Measurements from ENCODE around the gene WDR47. TPM values are rescaled to one million over a fixed set of nuclear protein-coding genes. Genes with fewer than 3 reads are reported as not detected.

The WDR47 gene
- 18.7 TPM for polyA plus RNA-seq (2012; ENCODE audit: insufficient read depth, insufficient read length, low read depth)

GRCh38 chr1:109041621-109042468 lies at the start of gene WDR47:
TSS of gene WDR47 (minus strand) at chr1:109042102. CDS start at chr1:109023512, 18,590 bp downstream.
- Histone ChIP-seq H3K4me1 (no peaks in the 10 kb centered on the region), H3K9me3 (no peaks in the 10 kb centered on the region), H3K36me3 (no peaks in the 10 kb centered on the region), H3K27me3 (no peaks in the 10 kb centered on the region), H3K4me3 (ENCODE audit: low read depth, low read length) (peak within 1 kb of the TSS; percentile 97)
- no peak for TF ChIP-seq CTCF (IDR thresholded peaks at IDR 0.05; ENCODE audit: low read depth, low read length)
- DNase-seq: peak; percentile 96

- no peak for DNase-seq
- TF ChIP-seq CTCF (IDR thresholded peaks at IDR 0.05; ENCODE audit: low read depth, low read length): no peak
- Histone ChIP-seq H3K36me3 (peaks cover 10% of the 10 kb centered on the region), H3K4me3 (ENCODE audit: low read depth, low read length) (peak overlapping the region; percentile 85), H3K4me1 (no peaks in the 10 kb centered on the region), H3K27me3 (no peaks in the 10 kb centered on the region), H3K9me3 (no peaks in the 10 kb centered on the region)
These were observed 49.4 kb upstream of the WDR47 start for GRCh38 chr1:109091078-109091838.

GRCh38 chr1:109090196-109091077 lies 48.5 kb upstream of the WDR47 start, which contains the start of gene TMEM167B:
TSS of gene TMEM167B (plus strand) at chr1:109090764. CDS start at chr1:109090873, 109 bp downstream.
- Histone ChIP-seq H3K4me1 (no peaks in the 10 kb centered on the region), H3K4me3 (ENCODE audit: low read depth, low read length) (peak within 1 kb of the TSS; percentile 85), H3K27me3 (no peaks in the 10 kb centered on the region), H3K36me3 (peaks cover 10% of the 10 kb centered on the region), H3K9me3 (no peaks in the 10 kb centered on the region)
- DNase-seq: peak; percentile 91
- TF ChIP-seq CTCF (IDR thresholded peaks at IDR 0.05; ENCODE audit: low read depth, low read length): no peak

GRCh38 chr1:109089242-109090015 lies 47.5 kb upstream of the WDR47 start:
- H3K9me3 ChIP-seq: no peaks in the 10 kb centered on the region
- H3K4me3 ChIP-seq (ENCODE audit: low read depth, low read length): no peak overlapping the region
- peak; percentile 66 for TF ChIP-seq CTCF (IDR thresholded peaks at IDR 0.05; ENCODE audit: low read depth, low read length)
- DNase-seq: peak; percentile 56
- no peaks in the 10 kb centered on the region for H3K4me1 ChIP-seq
- peaks cover 9% of the 10 kb centered on the region for H3K36me3 ChIP-seq
- no peaks in the 10 kb centered on the region for H3K27me3 ChIP-seq
